ENCODE results near the gene CLBA1. TPM values are rescaled to one million over a fixed set of nuclear protein-coding genes. Genes with fewer than 3 reads are reported as not detected.

The CLBA1 gene
- total and polyA plus RNA-seq, 3 donors from 2014 or later: 27.6 to 53.9 (median 47.6) TPM

- Histone ChIP-seq H3K36me3 (ENCODE audit: low read depth, missing control alignments) (no peaks in the 10 kb centered on the region), H3K27me3 (no peaks in the 10 kb centered on the region)
These were observed 32.5 kb upstream of the CLBA1 start for GRCh38 chr14:104953097-104953496.

GRCh38 chr14:104953896-104954656 is 31.5 kb upstream of the CLBA1 start:
- 89 to 91% methylated on average over 18 to 26 of the region's 26 CpGs for WGBS, 2 donors
- Histone ChIP-seq H3K9me3 (no peaks in the 10 kb centered on the region), H3K27me3 (no peaks in the 10 kb centered on the region), H3K4me3 (no peak overlapping the region), H3K27ac (no peak overlapping the region), H3K4me1 (no peaks in the 10 kb centered on the region), H3K36me3 (ENCODE audit: low read depth, missing control alignments) (no peaks in the 10 kb centered on the region)
- TF ChIP-seq POLR2A (IDR thresholded peaks at IDR 0.05): no peak
- no peak for TF ChIP-seq CTCF (IDR thresholded peaks at IDR 0.05)
- DNase-seq: no peak
- intact Hi-C loops (cut with DNase I; ENCODE audit: low total_unique reads): no loop called here

More at GRCh38 chr14:104953097-104953496, 32.5 kb upstream of the CLBA1 start:
- Histone ChIP-seq H3K4me3 (no peak overlapping the region), H3K27ac (no peak overlapping the region), H3K4me1 (no peaks in the 10 kb centered on the region), H3K9me3 (no peaks in the 10 kb centered on the region)
- no peak for DNase-seq
- WGBS, 2 donors: 90 to 93% methylated on average over 13 of the region's 13 CpGs
- intact Hi-C loops (cut with DNase I; ENCODE audit: low total_unique reads): no loop called here
- TF ChIP-seq POLR2A (IDR thresholded peaks at IDR 0.05) (no peak), CTCF (IDR thresholded peaks at IDR 0.05) (no peak)

- Histone ChIP-seq H3K27me3 (no peaks in the 10 kb centered on the region), H3K36me3 (ENCODE audit: low read depth, missing control alignments) (no peaks in the 10 kb centered on the region), H3K4me1 (no peaks in the 10 kb centered on the region), H3K27ac (no peak overlapping the region), H3K4me3 (no peak overlapping the region), H3K9me3 (no peaks in the 10 kb centered on the region)
- WGBS, 2 donors: 82 to 89% methylated on average over 13 of the region's 13 CpGs
- no peak for DNase-seq
- intact Hi-C loops (cut with DNase I; ENCODE audit: low total_unique reads): no loop called here
- TF ChIP-seq CTCF (IDR thresholded peaks at IDR 0.05) (no peak), POLR2A (IDR thresholded peaks at IDR 0.05) (no peak)
These were observed 30.7 kb upstream of the CLBA1 start for GRCh38 chr14:104954746-104955395.

DNA sequence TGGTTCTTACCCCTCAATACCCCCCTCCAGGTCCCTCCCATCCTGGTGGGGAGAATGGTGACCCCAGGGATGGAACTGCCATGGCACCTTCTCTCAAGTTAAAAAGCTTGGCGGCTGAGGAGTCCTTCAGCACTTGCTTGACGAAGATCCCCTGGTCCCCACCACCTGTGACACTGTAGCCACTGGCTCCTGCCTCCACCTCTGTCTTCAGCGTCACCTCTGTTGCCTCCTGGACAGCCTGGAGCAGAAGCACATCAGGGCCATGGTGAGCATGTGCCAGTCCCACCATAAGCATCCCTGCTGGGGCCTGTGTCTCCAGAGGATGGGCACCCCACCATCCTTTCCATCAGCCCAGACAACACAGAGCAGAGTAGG is 30.2 kb upstream of the CLBA1 start:
- no peaks in the 10 kb centered on the region for H3K4me1 ChIP-seq
- WGBS, 2 donors: 88 to 98% methylated on average over 3 of the region's 3 CpGs
- intact Hi-C loops (cut with DNase I; ENCODE audit: low total_unique reads): no loop called here
- TF ChIP-seq POLR2A (IDR thresholded peaks at IDR 0.05) (no peak), CTCF (IDR thresholded peaks at IDR 0.05) (no peak)
- no peaks in the 10 kb centered on the region for H3K9me3 ChIP-seq
- DNase-seq: no peak
- no peaks in the 10 kb centered on the region for H3K36me3 ChIP-seq (ENCODE audit: low read depth, missing control alignments)
- no peak overlapping the region for H3K27ac ChIP-seq
- no peaks in the 10 kb centered on the region for H3K27me3 ChIP-seq
- H3K4me3 ChIP-seq: no peak overlapping the region

Data from testis (tissue), 3 donors.